Activated CD4-positive, alpha-beta memory T cell treated with anti-CD3 and anti-CD28 coated beads, Interleukin-2, amount 10 ng/mL, durations not matched to agents 7 days and 5 days (primary cell): ENCODE results near the gene TOGARAM2. TPM values are rescaled to one million over a fixed set of nuclear protein-coding genes. Genes with fewer than 3 reads are reported as not detected.

Source experiments
- CTCF ChIA-PET: fragments of 350-600 bp; sonication (Branson Sonifier 250); formaldehyde crosslinking; loops from one replicate; lab custom pipeline; 2021; ENCODE audit warnings: antibody characterized with exemption, inconsistent platforms; lab: Charles Lee
- POLR2A ChIA-PET: fragments of 350-600 bp; sonication (Branson Sonifier 250); formaldehyde crosslinking; loops from one replicate; lab custom pipeline; 2021; ENCODE audit warnings: antibody characterized with exemption; lab: Charles Lee
- DNase-seq: peaks from one replicate; pipeline ENCODE4 v3.0.0-alpha.2; 2020
- H3K27ac Mint-ChIP-seq: one replicate; pipeline ENCODE4 v1.8.0; 2021; ENCODE audit warnings: mild to moderate bottlenecking, mixed read lengths
- H3K27me3 Mint-ChIP-seq: one replicate; pipeline ENCODE4 v1.8.0; 2021; ENCODE audit warnings: mixed read lengths
- H3K36me3 Mint-ChIP-seq: one replicate; pipeline ENCODE4 v1.8.0; 2021; ENCODE audit warnings: low read depth, mixed read lengths
- H3K4me1 Mint-ChIP-seq: one replicate; pipeline ENCODE4 v1.8.0; 2021; ENCODE audit warnings: mixed read lengths
- H3K4me3 Mint-ChIP-seq: one replicate; pipeline ENCODE4 v1.8.0; 2021; ENCODE audit warnings: mild to moderate bottlenecking, mixed read lengths
- H3K9me3 Mint-ChIP-seq: one replicate; pipeline ENCODE4 v1.8.0; 2021; ENCODE audit warnings: mixed read lengths
- total RNA-seq, 2 experiments: library from RNA; stranded (reverse); gene quantifications; one replicate each; pipeline ENCODE4 v1.2.3, GENCODE V29; 2021

Gene TOGARAM2
- total RNA-seq, 2 experiments from 2014 or later, result 8.9 to 10.3 TPM

DNA sequence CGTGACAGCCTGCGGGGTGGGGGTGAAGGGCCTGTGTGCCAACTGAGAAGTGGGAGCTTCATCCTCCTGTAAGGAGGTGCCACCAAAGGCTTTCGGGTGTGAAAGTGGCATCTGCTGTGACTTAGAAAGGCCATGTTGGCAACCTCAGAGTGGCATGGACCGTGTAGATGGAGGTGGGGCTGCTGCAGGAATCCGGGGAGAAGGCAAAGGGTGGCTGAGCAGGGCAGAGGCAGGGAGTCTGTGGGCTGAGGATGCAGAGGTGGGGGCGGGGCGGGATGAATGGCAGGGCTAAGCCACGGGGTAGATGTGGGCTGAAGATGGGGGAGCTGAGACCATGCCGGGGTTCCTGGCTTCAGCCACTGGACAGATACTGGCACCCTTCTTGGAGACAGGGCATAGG is 28.2 kb downstream of the TOGARAM2 start:
- Mint-ChIP-seq H3K27ac (peak overlapping the region; percentile 98), H3K4me1 (peaks cover 56% of the 10 kb centered on the region), H3K9me3 (no peaks in the 10 kb centered on the region), H3K27me3 (no peaks in the 10 kb centered on the region), H3K4me3 (no peak overlapping the region), H3K36me3 (no peaks in the 10 kb centered on the region)
- ChIA-PET POLR2A (interaction anchor here (0.9 to 7.3 kb wide), 4 partner anchors 8 to 184 kb away, joined by 3 to 87 read pairs (median 34); no protein-coding TSS in a partner anchor), CTCF (interaction anchor here (0.7 kb wide), 1 partner anchor 413 kb away, joined by 3 read pairs; no protein-coding TSS in a partner anchor)
- DNase-seq, result no peak

GRCh38 chr2:29009711-29010677 is 28.9 kb downstream of the TOGARAM2 start:
- POLR2A ChIA-PET, result interaction anchor here (0.8 to 7.3 kb wide), 11 partner anchors 9 to 183 kb away, joined by 3 to 87 read pairs (median 4); partner anchors contain the start of genes TRMT61B and WDR43
- CTCF ChIA-PET, result interaction anchor here (0.6 to 2.9 kb wide), 9 partner anchors 9 to 398 kb away, joined by 3 to 18 read pairs (median 4); no protein-coding TSS in a partner anchor
- no peaks in the 10 kb centered on the region for H3K36me3 Mint-ChIP-seq
- peak overlapping the region; percentile 98 for H3K27ac Mint-ChIP-seq
- H3K9me3 Mint-ChIP-seq, result no peaks in the 10 kb centered on the region
- no peak for DNase-seq
- no peak overlapping the region for H3K4me3 Mint-ChIP-seq
- peaks cover 62% of the 10 kb centered on the region for H3K4me1 Mint-ChIP-seq
- no peaks in the 10 kb centered on the region for H3K27me3 Mint-ChIP-seq

DNA sequence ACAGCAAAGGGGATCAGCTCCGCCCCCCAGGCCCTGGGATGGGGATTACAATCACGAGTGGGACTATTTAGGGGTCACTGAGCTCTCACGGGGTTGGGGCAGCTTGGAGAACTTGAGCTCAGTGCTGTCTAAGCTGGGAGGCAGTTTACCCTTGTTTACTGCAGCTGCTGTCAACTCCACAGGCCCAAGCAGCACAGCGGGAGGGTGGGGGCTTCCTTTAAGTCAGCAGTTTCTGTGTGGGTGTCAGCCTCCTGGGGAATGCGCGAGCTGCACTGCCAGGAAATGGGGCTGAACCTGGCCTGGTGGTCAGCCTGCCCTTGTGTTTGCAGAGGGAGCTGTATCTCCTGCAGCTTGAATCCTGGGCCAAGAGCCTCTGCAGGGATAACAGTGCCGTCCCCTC is 29.8 kb downstream of the TOGARAM2 start:
- ChIA-PET CTCF (interaction anchor here (0.6 to 2.9 kb wide), 10 partner anchors 9 to 399 kb away, joined by 3 to 18 read pairs (median 4); no protein-coding TSS in a partner anchor), POLR2A (interaction anchor here (0.8 to 7.3 kb wide), 14 partner anchors 9 to 389 kb away, joined by 3 to 87 read pairs (median 4); partner anchors contain the start of genes TRMT61B and WDR43)
- H3K27me3 Mint-ChIP-seq, result no peaks in the 10 kb centered on the region
- H3K27ac Mint-ChIP-seq, result peak overlapping the region; percentile 98
- H3K4me3 Mint-ChIP-seq, result peak overlapping the region; percentile 68
- no peaks in the 10 kb centered on the region for H3K36me3 Mint-ChIP-seq
- H3K9me3 Mint-ChIP-seq, result no peaks in the 10 kb centered on the region
- DNase-seq, result peak; percentile 72
- H3K4me1 Mint-ChIP-seq, result peaks cover 72% of the 10 kb centered on the region

DNA sequence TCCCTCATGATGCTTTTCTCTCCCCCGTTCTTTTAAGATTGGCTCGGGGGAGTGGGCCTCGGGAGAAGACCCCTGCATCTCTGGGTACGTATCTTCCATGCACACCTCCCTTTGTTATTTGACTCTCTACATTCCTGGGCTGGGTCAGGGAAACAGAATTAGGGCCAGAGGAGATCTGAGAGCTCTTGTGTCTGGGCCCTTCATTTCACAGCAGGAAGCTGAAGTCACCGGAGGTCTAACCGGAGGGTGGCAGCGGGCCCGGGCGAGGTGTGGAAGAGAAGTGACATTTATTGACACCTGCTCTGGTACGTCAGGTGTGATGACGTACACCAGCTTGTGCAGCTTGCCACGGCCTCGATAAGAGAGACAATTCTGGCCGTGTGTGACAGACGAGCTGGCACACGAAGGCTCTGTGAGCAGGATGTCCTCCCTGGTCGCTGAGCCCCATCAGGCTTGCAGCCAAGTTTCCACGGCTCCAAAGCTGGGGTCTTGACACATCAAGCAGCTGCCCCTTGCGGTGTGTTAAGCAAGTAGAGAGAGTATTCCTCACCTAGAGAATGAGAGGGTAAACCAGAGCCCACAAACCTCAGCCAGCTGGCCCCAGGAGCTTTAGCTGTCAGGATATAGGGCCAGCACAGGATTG is 30.4 kb downstream of the TOGARAM2 start:
- Mint-ChIP-seq H3K36me3 (peaks cover under 1% of the 10 kb centered on the region), H3K4me3 (peak overlapping the region; percentile 68)
- POLR2A ChIA-PET, result interaction anchor here (0.7 to 7.3 kb wide), 16 partner anchors 9 to 390 kb away, joined by 3 to 87 read pairs (median 4); partner anchors contain the start of genes TRMT61B and WDR43

GRCh38 chr2:29012211-29012681 is 31.1 kb downstream of the TOGARAM2 start:
- peak overlapping the region; percentile 68 for H3K4me3 Mint-ChIP-seq

More for the DNA sequence above, 30.4 kb downstream of the TOGARAM2 start:
- CTCF ChIA-PET, result interaction anchor here (0.7 to 2.9 kb wide), 13 partner anchors 8 to 445 kb away, joined by 3 to 18 read pairs (median 4); no protein-coding TSS in a partner anchor
- Mint-ChIP-seq H3K9me3 (no peaks in the 10 kb centered on the region), H3K4me1 (peaks cover 78% of the 10 kb centered on the region), H3K27me3 (no peaks in the 10 kb centered on the region), H3K27ac (peak overlapping the region; percentile 98)
- DNase-seq, result peak; percentile 79

GRCh38 chr2:29013057-29013780 is 32.1 kb downstream of the TOGARAM2 start:
- H3K27me3 Mint-ChIP-seq, result no peaks in the 10 kb centered on the region
- H3K27ac Mint-ChIP-seq, result peak overlapping the region; percentile 98
- CTCF ChIA-PET, result interaction anchor here (0.9 to 2.9 kb wide), 4 partner anchors 11 to 104 kb away, joined by 3 to 15 read pairs (median 10); no protein-coding TSS in a partner anchor
- peak overlapping the region; percentile 89 for H3K4me3 Mint-ChIP-seq
- POLR2A ChIA-PET, result interaction anchor here (0.7 to 7.3 kb wide), 11 partner anchors 12 to 169 kb away, joined by 3 to 87 read pairs (median 16); partner anchors contain the start of gene TRMT61B
- no peaks in the 10 kb centered on the region for H3K9me3 Mint-ChIP-seq
- peaks cover 87% of the 10 kb centered on the region for H3K4me1 Mint-ChIP-seq
- peaks cover 11% of the 10 kb centered on the region for H3K36me3 Mint-ChIP-seq
- DNase-seq, result no peak

More at GRCh38 chr2:29012211-29012681, 31.1 kb downstream of the TOGARAM2 start:
- Mint-ChIP-seq H3K36me3 (peaks cover 5% of the 10 kb centered on the region), H3K27ac (peak overlapping the region; percentile 98), H3K9me3 (no peaks in the 10 kb centered on the region), H3K27me3 (no peaks in the 10 kb centered on the region), H3K4me1 (peaks cover 84% of the 10 kb centered on the region)
- CTCF ChIA-PET, result interaction anchor here (0.7 to 2.9 kb wide), 7 partner anchors 10 to 446 kb away, joined by 3 to 15 read pairs (median 4); no protein-coding TSS in a partner anchor
- POLR2A ChIA-PET, result interaction anchor here (1.3 to 7.3 kb wide), 10 partner anchors 11 to 142 kb away, joined by 3 to 87 read pairs (median 10); partner anchors contain the start of gene TRMT61B
- peak; percentile 70 for DNase-seq

- DNase-seq, result no peak
- Mint-ChIP-seq H3K27ac (peak overlapping the region; percentile 98), H3K27me3 (no peaks in the 10 kb centered on the region), H3K4me1 (peaks cover 82% of the 10 kb centered on the region), H3K36me3 (peaks cover 15% of the 10 kb centered on the region), H3K4me3 (peak overlapping the region; percentile 89), H3K9me3 (no peaks in the 10 kb centered on the region)
- CTCF ChIA-PET, result interaction anchor here (0.7 to 2.9 kb wide), 7 partner anchors 13 to 297 kb away, joined by 3 to 15 read pairs (median 7); partner anchors contain the start of gene TRMT61B
- POLR2A ChIA-PET, result interaction anchor here (1.1 to 7.3 kb wide), 15 partner anchors 12 to 194 kb away, joined by 3 to 87 read pairs (median 10); partner anchors contain the start of genes CLIP4, TRMT61B and WDR43
Observed at GRCh38 chr2:29014331-29014730, 33.2 kb downstream of the TOGARAM2 start.

DNA sequence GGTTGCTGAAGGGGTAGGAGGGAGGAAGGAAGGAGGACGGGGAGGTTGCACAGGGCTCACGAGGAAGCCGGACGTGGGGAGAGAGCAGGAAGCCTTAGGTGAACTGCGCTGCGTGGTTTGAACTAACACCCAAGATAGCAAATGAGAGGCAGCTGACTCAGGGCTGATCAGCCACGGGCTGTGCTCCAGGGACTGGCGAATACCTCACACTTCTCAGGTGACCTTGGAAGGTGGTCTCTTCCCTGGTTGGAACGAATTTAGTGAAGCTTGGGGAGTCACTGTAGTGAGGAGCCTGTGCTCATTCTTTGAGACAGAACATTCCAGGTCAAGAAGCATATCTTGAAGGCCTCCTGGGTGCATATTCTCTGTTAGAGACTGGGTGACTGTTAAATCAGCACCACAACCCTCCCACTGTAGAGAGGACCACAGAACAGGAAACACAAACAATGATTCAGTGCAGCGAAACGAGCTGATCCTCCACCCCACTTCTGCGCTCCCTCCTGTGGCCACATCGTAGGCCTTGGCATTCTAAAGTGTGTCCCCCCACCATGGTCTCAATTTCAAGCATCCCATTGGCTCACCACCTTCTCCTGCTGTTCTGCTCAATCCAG is 33.8 kb downstream of the TOGARAM2 start:
- Mint-ChIP-seq H3K27ac (peak overlapping the region; percentile 98), H3K9me3 (no peaks in the 10 kb centered on the region), H3K36me3 (peaks cover 18% of the 10 kb centered on the region), H3K4me3 (peak overlapping the region; percentile 89), H3K27me3 (no peaks in the 10 kb centered on the region), H3K4me1 (peaks cover 81% of the 10 kb centered on the region)
- peak; percentile 86 for DNase-seq
- ChIA-PET POLR2A (interaction anchor here (0.8 to 7.3 kb wide), 24 partner anchors 11 to 263 kb away, joined by 3 to 87 read pairs (median 4); partner anchors contain the start of genes CLIP4, PPP1CB, TOGARAM2 and TRMT61B), CTCF (interaction anchor here (0.7 to 2.9 kb wide), 14 partner anchors 11 to 296 kb away, joined by 3 to 15 read pairs (median 4); partner anchors contain the start of gene TRMT61B)

DNA sequence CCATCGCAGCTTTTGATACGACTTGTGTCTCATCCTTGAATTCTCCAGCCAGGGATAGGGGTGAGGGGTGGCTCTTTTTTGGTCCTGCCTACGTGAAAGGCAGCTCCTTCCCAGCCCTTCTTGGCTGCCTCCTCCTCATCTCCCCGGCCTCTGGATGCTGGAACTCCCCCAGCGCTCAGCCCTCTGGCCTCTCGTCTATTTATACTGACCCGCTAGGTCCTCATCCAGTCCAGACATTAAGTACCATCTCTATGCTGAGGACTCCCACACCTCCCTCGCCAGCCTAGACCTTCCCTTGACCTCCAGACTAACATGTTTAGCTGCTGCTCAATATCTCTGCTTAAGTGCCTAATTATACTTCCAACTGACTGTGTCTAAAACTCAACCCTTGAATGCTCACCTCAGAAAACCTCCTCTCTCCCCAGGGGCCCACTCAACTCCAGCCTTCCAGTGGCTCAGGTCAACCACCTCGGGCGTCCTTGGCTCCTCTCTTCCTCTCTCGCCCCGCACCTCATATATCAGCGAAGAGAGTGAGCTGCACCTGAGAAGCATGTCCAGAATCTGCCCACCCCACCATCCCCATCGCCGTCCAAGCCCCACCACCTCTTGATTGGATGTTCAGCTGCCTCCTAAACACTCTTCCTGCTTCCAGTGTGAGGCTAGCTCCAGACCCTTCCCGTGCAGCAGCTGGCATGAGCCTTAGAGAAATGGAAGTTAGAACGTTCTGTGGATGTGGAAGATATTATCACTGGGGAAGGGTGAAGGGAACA is 34.8 kb downstream of the TOGARAM2 start:
- H3K27me3 Mint-ChIP-seq, result no peaks in the 10 kb centered on the region
- DNase-seq, result no peak
- ChIA-PET CTCF (interaction anchor here (0.7 to 2.9 kb wide), 14 partner anchors 10 to 295 kb away, joined by 3 to 15 read pairs (median 4); partner anchors contain the start of gene TRMT61B), POLR2A (interaction anchor here (0.8 to 7.3 kb wide), 22 partner anchors 10 to 264 kb away, joined by 3 to 87 read pairs (median 5); partner anchors contain the start of genes CLIP4, PPP1CB, TOGARAM2 and TRMT61B)
- H3K27ac Mint-ChIP-seq, result peak overlapping the region; percentile 98
- H3K9me3 Mint-ChIP-seq, result no peaks in the 10 kb centered on the region
- peaks cover 74% of the 10 kb centered on the region for H3K4me1 Mint-ChIP-seq
- peak overlapping the region; percentile 89 for H3K4me3 Mint-ChIP-seq
- peaks cover 24% of the 10 kb centered on the region for H3K36me3 Mint-ChIP-seq

DNA sequence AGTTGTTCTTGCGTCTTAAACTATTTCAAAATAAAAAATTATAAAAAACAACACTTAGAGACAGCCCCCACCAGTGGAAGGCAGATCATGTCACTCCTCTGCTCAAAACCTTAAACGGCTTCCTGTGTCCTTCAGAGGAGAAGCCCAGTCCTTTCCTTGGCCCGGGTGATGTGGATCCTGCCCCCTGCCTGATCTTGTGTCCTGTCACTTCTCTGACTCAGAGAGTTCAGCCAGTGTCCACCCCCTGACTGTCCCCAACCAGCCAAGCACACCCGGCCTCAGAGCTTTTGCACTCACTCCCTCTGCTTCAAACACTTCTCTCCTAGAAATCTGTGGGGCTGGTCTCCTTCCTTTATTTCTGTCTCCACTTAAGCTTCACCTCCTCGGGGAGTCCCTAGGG is 35.4 kb downstream of the TOGARAM2 start:
- Mint-ChIP-seq H3K27ac (peak overlapping the region; percentile 98), H3K36me3 (peaks cover 25% of the 10 kb centered on the region), H3K9me3 (no peaks in the 10 kb centered on the region), H3K4me3 (peak overlapping the region; percentile 89), H3K4me1 (peaks cover 68% of the 10 kb centered on the region), H3K27me3 (no peaks in the 10 kb centered on the region)
- ChIA-PET CTCF (interaction anchor here (1.1 to 1.9 kb wide), 3 partner anchors 9 to 58 kb away, joined by 3 to 12 read pairs (median 7); no protein-coding TSS in a partner anchor), POLR2A (interaction anchor here (1.4 to 3.7 kb wide), 3 partner anchors 100 to 146 kb away, joined by 4 to 60 read pairs (median 10); partner anchors contain the start of genes CLIP4, TRMT61B and WDR43)
- no peak for DNase-seq
